SK-N-SH (cell line): ENCODE data around the gene CDH23.

Experiments
- FOSL2 ChIP-seq: IDR thresholded peaks from 2 replicates; pipeline ENCODE4 v1.4.0; 2012; ENCODE audit warnings: low read depth, mild to moderate bottlenecking, moderate library complexity, borderline replicate concordance
- FOXJ3 ChIP-seq: sonication (generic); formaldehyde crosslinking; IDR thresholded peaks from 2 replicates; pipeline ENCODE4 v1.5.1; 2020; ENCODE audit warnings: mild to moderate bottlenecking, missing genetic modification reagents
- TF ChIP-seq, protein P1 (sequence below): fragments of 200-600 bp; sonication (generic); IDR thresholded peaks from 2 replicates; pipeline ENCODE4 v1.6.1; 2017; ENCODE audit warnings: antibody characterized with exemption, mild to moderate bottlenecking, moderate library complexity

DNA sequence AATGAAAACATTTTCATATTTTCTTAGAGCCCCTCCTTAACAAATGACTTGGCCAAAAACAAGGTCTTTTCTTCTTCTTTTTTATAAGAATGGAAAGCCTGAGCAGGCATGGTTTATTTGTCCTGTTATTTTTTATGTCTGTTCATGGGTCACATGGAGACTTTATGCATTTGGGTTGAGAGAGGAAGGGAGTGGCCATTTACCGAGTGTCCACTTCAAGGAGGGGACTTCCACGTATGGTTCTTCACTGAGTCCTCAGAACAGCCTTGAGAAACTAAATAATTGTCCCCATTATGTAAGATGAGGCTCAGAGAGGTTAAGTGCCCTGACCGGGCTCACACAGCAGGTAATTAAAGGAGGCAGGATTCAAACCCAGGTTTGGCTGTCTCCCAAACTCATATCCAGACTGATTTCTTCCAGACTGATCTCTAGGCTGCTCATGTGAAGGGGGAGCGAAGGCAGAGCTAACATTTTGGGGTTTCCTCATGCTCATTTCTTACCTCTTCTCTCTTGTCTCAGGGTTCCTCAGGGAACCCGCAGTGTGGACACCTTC, 82.2 kb downstream of the CDH23 start:
- TF ChIP-seq FOXJ3 (no peak), FOSL2 (no peak)
- TF ChIP-seq, protein P1, sequence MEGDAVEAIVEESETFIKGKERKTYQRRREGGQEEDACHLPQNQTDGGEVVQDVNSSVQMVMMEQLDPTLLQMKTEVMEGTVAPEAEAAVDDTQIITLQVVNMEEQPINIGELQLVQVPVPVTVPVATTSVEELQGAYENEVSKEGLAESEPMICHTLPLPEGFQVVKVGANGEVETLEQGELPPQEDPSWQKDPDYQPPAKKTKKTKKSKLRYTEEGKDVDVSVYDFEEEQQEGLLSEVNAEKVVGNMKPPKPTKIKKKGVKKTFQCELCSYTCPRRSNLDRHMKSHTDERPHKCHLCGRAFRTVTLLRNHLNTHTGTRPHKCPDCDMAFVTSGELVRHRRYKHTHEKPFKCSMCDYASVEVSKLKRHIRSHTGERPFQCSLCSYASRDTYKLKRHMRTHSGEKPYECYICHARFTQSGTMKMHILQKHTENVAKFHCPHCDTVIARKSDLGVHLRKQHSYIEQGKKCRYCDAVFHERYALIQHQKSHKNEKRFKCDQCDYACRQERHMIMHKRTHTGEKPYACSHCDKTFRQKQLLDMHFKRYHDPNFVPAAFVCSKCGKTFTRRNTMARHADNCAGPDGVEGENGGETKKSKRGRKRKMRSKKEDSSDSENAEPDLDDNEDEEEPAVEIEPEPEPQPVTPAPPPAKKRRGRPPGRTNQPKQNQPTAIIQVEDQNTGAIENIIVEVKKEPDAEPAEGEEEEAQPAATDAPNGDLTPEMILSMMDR: no peak
